GM10266 (cell line): ENCODE measurements around the gene FAM83D.

Source experiments
- DNase-seq: peaks from one replicate; pipeline ENCODE4 v3.0.0; 2012; ENCODE audit errors: extremely low spot score
- TF ChIP-seq, protein P1 (sequence below): IDR thresholded peaks from 2 replicates; pipeline ENCODE4 v1.5.1; 2012; ENCODE audit warnings: mild to moderate bottlenecking, low read depth; ENCODE audit not compliant: control insufficient read depth, insufficient read depth; ENCODE audit errors: missing control alignments

The FAM83D gene

DNA sequence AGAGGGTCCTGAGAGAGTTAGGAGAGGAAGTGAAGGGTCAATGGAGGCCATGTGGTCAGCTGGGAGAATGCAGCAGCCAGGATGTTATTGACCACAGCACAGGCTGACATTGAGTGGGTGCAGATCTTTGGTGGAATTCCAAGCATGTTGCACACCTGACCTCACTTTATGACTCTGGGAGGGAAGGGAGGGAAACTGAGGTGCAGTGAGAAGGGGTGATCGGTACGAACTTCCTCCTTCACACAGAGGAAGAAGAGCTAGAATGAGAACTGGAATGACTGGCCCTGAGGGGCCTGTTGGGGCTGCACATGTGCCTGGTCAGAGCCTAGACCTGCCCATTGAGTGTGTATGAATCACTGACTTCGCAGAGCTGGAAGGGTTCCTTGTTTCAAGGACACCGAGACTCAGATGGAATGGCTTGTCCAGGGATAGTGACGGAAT is 9.8 kb downstream of the FAM83D start:
- no peak for DNase-seq
- TF ChIP-seq, protein P1, sequence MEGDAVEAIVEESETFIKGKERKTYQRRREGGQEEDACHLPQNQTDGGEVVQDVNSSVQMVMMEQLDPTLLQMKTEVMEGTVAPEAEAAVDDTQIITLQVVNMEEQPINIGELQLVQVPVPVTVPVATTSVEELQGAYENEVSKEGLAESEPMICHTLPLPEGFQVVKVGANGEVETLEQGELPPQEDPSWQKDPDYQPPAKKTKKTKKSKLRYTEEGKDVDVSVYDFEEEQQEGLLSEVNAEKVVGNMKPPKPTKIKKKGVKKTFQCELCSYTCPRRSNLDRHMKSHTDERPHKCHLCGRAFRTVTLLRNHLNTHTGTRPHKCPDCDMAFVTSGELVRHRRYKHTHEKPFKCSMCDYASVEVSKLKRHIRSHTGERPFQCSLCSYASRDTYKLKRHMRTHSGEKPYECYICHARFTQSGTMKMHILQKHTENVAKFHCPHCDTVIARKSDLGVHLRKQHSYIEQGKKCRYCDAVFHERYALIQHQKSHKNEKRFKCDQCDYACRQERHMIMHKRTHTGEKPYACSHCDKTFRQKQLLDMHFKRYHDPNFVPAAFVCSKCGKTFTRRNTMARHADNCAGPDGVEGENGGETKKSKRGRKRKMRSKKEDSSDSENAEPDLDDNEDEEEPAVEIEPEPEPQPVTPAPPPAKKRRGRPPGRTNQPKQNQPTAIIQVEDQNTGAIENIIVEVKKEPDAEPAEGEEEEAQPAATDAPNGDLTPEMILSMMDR = no peak

DNA sequence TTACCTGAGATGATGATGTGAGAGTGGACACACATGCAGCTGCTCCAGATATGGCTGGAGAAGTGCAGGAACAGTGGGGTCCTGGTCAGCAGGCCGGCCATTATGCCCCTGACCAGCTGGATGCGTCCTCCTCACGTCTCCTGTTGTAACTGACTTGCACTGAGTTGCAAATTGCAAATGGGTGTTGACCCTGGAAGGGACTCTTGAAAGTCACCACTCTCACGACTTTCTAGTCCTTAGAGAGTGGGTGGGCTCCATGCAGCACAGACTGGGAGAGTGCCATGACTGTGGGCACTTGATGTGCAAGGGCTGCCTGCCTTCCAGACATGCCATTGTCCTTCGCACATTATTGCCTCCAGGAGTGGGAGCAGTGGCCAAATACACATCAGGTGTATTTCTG is 10.8 kb downstream of the FAM83D start:
- DNase-seq = no peak
- TF ChIP-seq, protein P1 = no peak

DNA sequence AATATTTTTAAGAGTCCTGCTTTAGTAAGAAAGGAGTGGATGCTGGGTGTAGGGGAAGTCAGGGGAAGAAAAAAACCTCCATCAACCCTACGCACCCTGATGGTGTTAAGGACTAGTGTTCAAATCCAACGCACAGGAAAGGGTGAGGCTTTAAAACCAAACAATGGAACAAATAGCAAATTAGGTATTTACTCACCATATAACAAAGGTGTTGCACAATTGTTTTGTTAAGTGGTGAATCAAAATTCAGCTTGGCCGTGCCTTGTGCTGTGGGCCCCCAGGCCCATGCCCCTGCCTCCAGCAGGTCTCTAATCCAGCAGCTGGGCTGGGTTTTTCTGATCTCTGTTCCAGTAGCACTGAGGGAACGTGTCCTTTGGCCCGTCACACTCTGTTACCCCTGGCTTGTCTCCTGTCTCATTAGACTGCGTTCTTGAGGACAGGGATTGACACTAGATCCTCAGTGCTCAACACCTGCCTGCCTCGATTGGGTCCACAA is 11.8 kb downstream of the FAM83D start:
- TF ChIP-seq, protein P1 = no peak
- DNase-seq = no peak

DNA sequence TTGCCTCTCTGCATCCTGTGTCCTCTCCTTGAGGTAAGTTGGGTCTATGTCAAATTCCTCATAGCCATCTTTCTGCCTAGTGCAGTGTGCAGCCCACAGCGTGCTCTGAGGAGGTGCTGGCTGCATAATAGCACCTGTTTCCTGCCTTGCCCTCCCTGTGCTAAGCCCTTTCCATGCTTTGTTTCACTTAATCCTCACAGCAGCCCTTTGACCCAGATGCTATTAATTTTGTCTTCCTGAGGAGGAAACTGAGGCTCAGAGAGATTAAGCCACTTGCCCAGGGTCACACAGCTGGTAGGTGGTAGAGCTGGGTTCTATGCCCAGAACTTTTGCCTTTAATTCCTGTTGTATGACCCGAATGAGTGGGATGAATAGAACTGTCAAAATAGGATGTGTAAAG is 13.5 kb downstream of the FAM83D start:
- DNase-seq = no peak
- TF ChIP-seq, protein P1 = no peak

DNA sequence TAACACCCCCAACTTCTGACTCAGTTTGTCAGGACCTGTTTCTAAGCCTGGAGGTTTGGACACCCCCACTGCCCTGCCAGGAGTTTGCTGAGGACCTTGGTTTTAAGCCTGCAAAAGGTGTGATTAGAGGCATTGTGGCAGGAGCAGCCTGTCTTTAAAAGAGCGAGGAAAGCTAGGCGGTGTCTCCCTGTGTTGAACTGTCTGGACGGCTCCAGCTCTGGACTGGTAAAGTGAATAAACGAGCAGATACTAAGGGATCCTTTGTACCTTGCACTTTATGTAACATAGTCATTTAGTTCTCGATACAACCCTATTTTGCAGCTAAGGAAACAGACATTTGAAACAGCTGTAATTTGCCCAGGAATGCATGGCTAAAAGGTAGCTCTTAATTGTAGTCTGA is 14.4 kb downstream of the FAM83D start:
- TF ChIP-seq, protein P1 = no peak
- no peak for DNase-seq

DNA sequence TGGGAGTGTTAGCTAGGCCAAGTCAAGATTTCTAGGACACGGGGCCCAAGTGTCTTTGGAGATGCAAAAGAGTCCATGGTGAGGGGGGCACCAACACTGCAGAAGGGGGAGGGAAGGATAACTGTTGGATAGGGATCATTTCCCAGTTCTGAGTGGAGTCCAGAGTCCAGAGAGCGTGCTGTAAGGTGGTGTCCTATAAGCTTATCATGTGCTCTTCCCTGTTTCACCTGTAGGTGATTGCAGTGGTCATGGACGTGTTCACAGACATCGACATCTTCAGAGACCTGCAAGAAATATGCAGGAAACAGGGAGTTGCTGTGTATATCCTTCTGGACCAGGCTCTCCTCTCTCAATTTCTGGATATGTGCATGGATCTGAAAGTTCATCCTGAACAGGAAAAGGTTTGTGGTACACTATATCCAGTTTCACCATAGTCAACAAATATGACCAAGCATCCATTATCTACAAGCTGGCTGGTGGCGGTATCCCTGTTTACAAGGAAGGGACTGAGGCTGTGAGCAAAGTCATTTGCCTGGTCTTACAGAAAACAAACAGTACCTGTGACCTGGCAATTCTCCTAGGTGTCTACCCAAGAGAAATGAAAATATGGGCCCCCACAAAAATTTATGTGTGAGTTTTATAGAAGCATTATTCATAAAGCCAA is 15.6 kb downstream of the FAM83D start:
- TF ChIP-seq, protein P1 = no peak
- DNase-seq = no peak

DNA sequence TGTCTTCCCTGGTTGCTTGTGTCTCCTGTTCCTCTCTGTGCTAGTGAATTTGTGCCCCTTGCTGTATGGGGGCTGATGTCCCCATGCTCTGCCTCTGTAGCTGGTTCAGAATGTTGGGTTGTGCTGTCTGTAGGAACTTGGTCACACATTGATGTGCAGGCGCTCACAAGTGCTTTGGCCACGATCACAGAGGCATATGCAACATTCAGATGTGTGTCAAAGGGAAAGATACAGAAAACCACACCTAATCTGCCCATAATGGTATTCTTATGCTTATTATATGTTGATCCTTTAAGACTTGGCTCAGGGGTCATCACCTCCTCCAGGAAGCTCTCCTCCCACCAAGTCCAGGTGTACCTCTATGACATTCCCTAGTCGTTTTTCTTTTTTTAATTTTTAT is 18.8 kb downstream of the FAM83D start:
- TF ChIP-seq, protein P1 = no peak
- no peak for DNase-seq
